ENCODE data around the gene IPO4.

DNA sequence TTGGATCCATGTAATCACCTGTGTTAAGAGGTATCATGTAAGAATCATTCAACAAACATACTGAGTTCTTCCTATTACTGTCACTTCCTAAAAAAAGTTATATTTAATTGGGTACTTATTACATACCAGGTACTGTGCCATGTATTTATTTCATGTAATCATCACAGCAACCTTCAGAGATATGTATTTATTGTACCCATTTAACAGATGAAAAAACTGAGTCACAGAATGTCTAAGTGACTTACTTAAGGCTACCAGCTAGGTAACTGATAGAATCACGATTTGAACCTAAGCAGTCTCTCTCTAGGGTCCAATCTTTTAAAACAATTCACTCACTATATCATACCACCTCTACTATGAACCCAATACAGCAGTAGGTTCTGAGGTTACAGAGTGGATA, 44.2 kb downstream of the IPO4 start:
- TF ChIP-seq, protein P1, sequence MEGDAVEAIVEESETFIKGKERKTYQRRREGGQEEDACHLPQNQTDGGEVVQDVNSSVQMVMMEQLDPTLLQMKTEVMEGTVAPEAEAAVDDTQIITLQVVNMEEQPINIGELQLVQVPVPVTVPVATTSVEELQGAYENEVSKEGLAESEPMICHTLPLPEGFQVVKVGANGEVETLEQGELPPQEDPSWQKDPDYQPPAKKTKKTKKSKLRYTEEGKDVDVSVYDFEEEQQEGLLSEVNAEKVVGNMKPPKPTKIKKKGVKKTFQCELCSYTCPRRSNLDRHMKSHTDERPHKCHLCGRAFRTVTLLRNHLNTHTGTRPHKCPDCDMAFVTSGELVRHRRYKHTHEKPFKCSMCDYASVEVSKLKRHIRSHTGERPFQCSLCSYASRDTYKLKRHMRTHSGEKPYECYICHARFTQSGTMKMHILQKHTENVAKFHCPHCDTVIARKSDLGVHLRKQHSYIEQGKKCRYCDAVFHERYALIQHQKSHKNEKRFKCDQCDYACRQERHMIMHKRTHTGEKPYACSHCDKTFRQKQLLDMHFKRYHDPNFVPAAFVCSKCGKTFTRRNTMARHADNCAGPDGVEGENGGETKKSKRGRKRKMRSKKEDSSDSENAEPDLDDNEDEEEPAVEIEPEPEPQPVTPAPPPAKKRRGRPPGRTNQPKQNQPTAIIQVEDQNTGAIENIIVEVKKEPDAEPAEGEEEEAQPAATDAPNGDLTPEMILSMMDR (IDR thresholded peaks at IDR 0.05), result no peak
- no peak for TF ChIP-seq POLR2A (IDR thresholded peaks at IDR 0.05)
